Activated CD8-positive, alpha-beta memory T cell treated with anti-CD3 and anti-CD28 coated beads, Interleukin-2, amount 10 ng/mL, durations not matched to agents 7 days and 5 days (primary cell): ENCODE measurements around the gene LDLR. TPM values are rescaled to one million over a fixed set of nuclear protein-coding genes. Genes with fewer than 3 reads are reported as not detected.
"Not testable (repeated sequence)": the region's sequence is repeated elsewhere in the genome, so short reads cannot be mapped to it uniquely, and the experiment has no call there.

ENCODE experiments used
- ATAC-seq: fragments of 150-1000 bp; cut with Tn5 transposase; one replicate; pipeline ENCODE4 v1.10.0; 2021; ENCODE audit warnings: moderate library complexity
- CTCF ChIA-PET: fragments of 350-600 bp; sonication (Branson Sonifier 250); formaldehyde crosslinking; loops from one replicate; lab custom pipeline; 2021; ENCODE audit warnings: antibody characterized with exemption; lab: Charles Lee
- DNase-seq: peaks from one replicate; pipeline ENCODE4 v3.0.0-alpha.2; 2020
- H3K27ac Mint-ChIP-seq: one replicate; pipeline ENCODE4 v1.8.0; 2021; ENCODE audit warnings: mild to moderate bottlenecking, mixed read lengths
- H3K27me3 Mint-ChIP-seq: one replicate; pipeline ENCODE4 v1.8.0; 2021; ENCODE audit warnings: mixed read lengths
- H3K36me3 Mint-ChIP-seq: one replicate; pipeline ENCODE4 v1.8.0; 2021; ENCODE audit warnings: mild to moderate bottlenecking, mixed read lengths
- H3K4me1 Mint-ChIP-seq: one replicate; pipeline ENCODE4 v1.8.0; 2021; ENCODE audit warnings: mixed read lengths
- H3K4me3 Mint-ChIP-seq: one replicate; pipeline ENCODE4 v1.8.0; 2021; ENCODE audit warnings: mild to moderate bottlenecking, moderate library complexity, mixed read lengths
- H3K9me3 Mint-ChIP-seq: one replicate; pipeline ENCODE4 v1.8.0; 2022; ENCODE audit warnings: low read depth, mixed read lengths
- total RNA-seq, 2 experiments: library from RNA; stranded (reverse); gene quantifications; one replicate each; pipeline ENCODE4 v1.2.3, GENCODE V29; 2021

The LDLR gene
- total RNA-seq, 2 experiments from 2014 or later = 118 to 141 TPM

GRCh38 chr19:11121963-11122362 is 32.7 kb downstream of the LDLR start:
- H3K36me3 Mint-ChIP-seq = peaks cover 60% of the 10 kb centered on the region
- not testable (repeated sequence) for H3K4me3 Mint-ChIP-seq, H3K27me3 Mint-ChIP-seq, H3K9me3 Mint-ChIP-seq, ATAC-seq, DNase-seq, H3K4me1 Mint-ChIP-seq, H3K27ac Mint-ChIP-seq
- CTCF ChIA-PET = interaction anchor here (0.7 to 1.0 kb wide), 2 partner anchors 86 to 1743 kb away, joined by 3 read pairs; no protein-coding TSS in a partner anchor

- no peak for ATAC-seq
- Mint-ChIP-seq H3K9me3 (no peaks in the 10 kb centered on the region), H3K27ac (no peak overlapping the region), H3K36me3 (peaks cover 58% of the 10 kb centered on the region), H3K4me3 (no peak overlapping the region), H3K27me3 (no peaks in the 10 kb centered on the region), H3K4me1 (peaks cover 2% of the 10 kb centered on the region)
- DNase-seq = no peak
- CTCF ChIA-PET = no interaction called here
Observed at GRCh38 chr19:11123114-11123513, 33.9 kb downstream of the LDLR start.

- not testable (repeated sequence) for H3K27me3 Mint-ChIP-seq, H3K4me1 Mint-ChIP-seq, H3K9me3 Mint-ChIP-seq, DNase-seq, H3K27ac Mint-ChIP-seq, H3K4me3 Mint-ChIP-seq, ATAC-seq
- peaks cover 52% of the 10 kb centered on the region for H3K36me3 Mint-ChIP-seq
- CTCF ChIA-PET = interaction anchor here (1.0 to 1.4 kb wide), 4 partner anchors 10 to 185 kb away, joined by 3 to 4 read pairs (median 4); no protein-coding TSS in a partner anchor
Observed at GRCh38 chr19:11124157-11124556, 34.9 kb downstream of the LDLR start.

DNA sequence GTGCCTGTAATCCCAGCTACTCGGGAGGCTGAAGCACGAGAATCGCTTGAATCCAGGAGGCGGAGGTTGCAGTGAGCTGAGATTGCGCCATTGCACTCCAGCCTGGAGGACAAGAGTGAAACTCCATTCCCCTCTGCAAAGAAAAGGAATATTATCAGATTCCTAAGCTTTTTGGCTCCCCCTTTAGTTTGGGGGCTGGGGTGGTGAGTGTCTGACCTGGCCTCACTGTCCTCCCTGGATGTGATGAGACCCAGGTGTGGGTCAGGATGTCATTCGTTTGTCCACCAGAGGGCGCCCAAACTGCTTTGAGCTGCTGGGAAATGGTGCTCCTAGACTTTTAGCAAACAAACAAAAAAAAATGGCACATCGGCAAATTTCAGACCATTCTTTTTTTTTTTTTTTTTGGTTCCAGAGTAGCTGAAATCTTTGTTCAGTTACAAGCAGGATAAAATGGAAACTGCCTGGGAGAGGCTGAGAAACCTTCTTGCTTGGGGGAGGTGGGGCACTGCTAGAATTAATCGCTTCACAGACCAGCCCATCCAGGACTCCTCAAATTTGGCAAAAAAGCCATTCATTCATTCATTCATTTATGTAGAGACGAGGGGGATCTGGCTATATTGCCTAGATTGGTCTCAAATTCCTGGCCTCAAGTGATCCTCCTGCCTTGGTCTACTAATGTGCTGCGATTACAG is 36.9 kb downstream of the LDLR start:
- DNase-seq (peak; percentile 85), ATAC-seq (peak; percentile 80)
- Mint-ChIP-seq H3K36me3 (peaks cover 51% of the 10 kb centered on the region), H3K4me1 (peaks cover 2% of the 10 kb centered on the region), H3K4me3 (no peak overlapping the region), H3K9me3 (no peaks in the 10 kb centered on the region), H3K27me3 (no peaks in the 10 kb centered on the region), H3K27ac (no peak overlapping the region)
- CTCF ChIA-PET = interaction anchor here (0.6 to 2.3 kb wide), 36 partner anchors 9 to 356 kb away, joined by 3 to 31 read pairs (median 4); partner anchors contain the start of genes CCDC159, LDLR, SWSAP1 and TMEM205

DNA sequence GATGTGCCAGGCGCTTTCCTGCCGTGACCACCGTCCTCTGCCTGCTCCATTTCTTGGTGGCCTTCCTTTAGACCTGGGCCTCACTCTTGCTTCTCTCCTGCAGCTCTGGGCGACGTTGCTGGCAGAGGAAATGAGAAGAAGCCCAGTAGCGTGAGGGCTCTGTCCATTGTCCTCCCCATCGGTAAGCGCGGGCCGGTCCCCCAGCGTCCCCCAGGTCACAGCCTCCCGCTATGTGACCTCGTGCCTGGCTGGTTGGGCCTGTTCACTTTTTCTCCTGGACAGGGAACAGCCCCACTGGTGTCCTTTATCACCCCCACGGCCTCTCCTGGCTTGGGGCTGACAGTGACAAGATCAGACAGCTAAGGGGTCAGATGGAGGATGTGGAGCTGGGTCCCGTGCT is 38.6 kb downstream of the LDLR start:
- Mint-ChIP-seq H3K27ac (no peak overlapping the region), H3K36me3 (peaks cover 61% of the 10 kb centered on the region), H3K9me3 (no peaks in the 10 kb centered on the region), H3K4me3 (no peak overlapping the region), H3K4me1 (peaks cover 2% of the 10 kb centered on the region), H3K27me3 (no peaks in the 10 kb centered on the region)
- DNase-seq (no peak), ATAC-seq (no peak)
- CTCF ChIA-PET = interaction anchor here (1.1 to 4.7 kb wide), 4 partner anchors 33 to 186 kb away, joined by 3 to 22 read pairs (median 3); partner anchors contain the start of gene LDLR

GRCh38 chr19:11130824-11131455 is 41.7 kb downstream of the LDLR start:
- Mint-ChIP-seq H3K27me3 (no peaks in the 10 kb centered on the region), H3K36me3 (peaks cover 57% of the 10 kb centered on the region), H3K27ac (no peak overlapping the region), H3K9me3 (no peaks in the 10 kb centered on the region), H3K4me1 (peaks cover 2% of the 10 kb centered on the region), H3K4me3 (no peak overlapping the region)
- CTCF ChIA-PET = interaction anchor here (0.5 to 4.7 kb wide), 2 partner anchors 95 to 202 kb away, joined by 4 to 22 read pairs; no protein-coding TSS in a partner anchor
- DNase-seq (peak; percentile 75), ATAC-seq (peak; percentile 72)

DNA sequence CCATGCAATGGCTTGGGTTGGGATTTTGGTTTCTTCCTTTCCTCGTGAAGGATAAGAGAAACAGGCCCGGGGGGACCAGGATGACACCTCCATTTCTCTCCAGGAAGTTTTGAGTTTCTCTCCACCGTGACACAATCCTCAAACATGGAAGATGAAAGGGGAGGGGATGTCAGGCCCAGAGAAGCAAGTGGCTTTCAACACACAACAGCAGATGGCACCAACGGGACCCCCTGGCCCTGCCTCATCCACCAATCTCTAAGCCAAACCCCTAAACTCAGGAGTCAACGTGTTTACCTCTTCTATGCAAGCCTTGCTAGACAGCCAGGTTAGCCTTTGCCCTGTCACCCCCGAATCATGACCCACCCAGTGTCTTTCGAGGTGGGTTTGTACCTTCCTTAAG is 42.2 kb downstream of the LDLR start:
- CTCF ChIA-PET = interaction anchor here (4.7 kb wide), 1 partner anchor 96 kb away, joined by 22 read pairs; no protein-coding TSS in a partner anchor
- Mint-ChIP-seq H3K4me3 (no peak overlapping the region), H3K9me3 (no peaks in the 10 kb centered on the region), H3K27ac (no peak overlapping the region), H3K36me3 (peaks cover 52% of the 10 kb centered on the region), H3K27me3 (no peaks in the 10 kb centered on the region), H3K4me1 (no peaks in the 10 kb centered on the region)
- no peak for DNase-seq
- ATAC-seq = no peak

GRCh38 chr19:11136400-11137101 is 47.3 kb downstream of the LDLR start:
- DNase-seq = no peak
- H3K4me1 Mint-ChIP-seq = peaks cover 8% of the 10 kb centered on the region
- CTCF ChIA-PET = interaction anchor here (1.3 to 2.3 kb wide), 1 partner anchor 11 kb away, joined by 7 to 10 read pairs; no protein-coding TSS in a partner anchor
- ATAC-seq = no peak
- peaks cover 18% of the 10 kb centered on the region for H3K36me3 Mint-ChIP-seq
- H3K4me3 Mint-ChIP-seq = no peak overlapping the region
- H3K27ac Mint-ChIP-seq = no peak overlapping the region
- H3K27me3 Mint-ChIP-seq = no peaks in the 10 kb centered on the region
- no peaks in the 10 kb centered on the region for H3K9me3 Mint-ChIP-seq

DNA sequence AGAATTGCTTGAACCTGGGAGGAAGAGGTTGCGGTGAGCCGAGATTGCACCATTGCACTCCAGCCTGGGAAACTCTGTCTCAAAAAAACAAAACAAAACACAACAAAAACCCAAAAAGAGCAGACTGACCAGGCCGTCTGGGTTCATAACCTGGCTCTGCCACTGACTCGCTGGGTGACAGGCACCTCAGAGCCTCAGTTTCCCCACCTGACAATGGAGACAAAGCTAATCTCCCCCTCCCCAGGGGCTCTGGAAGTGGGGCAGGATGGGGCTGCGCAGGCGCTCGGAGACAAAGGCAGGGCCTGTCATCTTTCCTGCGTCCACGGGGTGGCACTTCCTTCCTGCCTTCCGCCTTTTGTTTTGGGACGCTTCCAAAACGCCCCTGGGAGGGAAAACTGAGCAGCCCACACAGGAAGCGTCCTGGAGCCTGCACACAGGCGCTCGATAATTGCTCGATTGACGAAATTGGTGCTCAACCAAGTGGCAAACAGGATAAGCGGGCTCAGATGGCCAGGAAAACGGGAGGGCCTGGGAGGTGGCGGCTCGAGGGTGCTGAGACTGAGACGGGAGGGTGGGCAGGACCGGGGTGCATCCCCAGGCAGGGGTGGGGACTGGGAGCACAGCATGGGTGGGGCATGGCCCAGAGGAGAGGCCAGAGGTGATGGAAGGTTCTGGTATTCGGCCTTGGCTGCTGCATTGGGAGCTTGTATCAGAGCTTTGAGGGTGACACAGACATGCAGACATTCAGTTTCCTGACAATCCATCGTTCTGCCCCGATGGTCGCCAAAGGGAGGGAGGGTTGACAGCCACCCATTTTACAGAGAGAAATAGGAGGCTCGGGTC is 48.5 kb downstream of the LDLR start:
- Mint-ChIP-seq H3K4me3 (peak overlapping the region; percentile 59), H3K36me3 (peaks cover 9% of the 10 kb centered on the region), H3K9me3 (no peaks in the 10 kb centered on the region), H3K27me3 (no peaks in the 10 kb centered on the region), H3K27ac (no peak overlapping the region), H3K4me1 (peaks cover 8% of the 10 kb centered on the region)
- peak; percentile 60 for DNase-seq
- peak; percentile 56 for ATAC-seq
- CTCF ChIA-PET = interaction anchor here (0.7 to 1.6 kb wide), 5 partner anchors 12 to 379 kb away, joined by 3 to 7 read pairs (median 4); no protein-coding TSS in a partner anchor

- Mint-ChIP-seq H3K27me3 (no peaks in the 10 kb centered on the region), H3K4me3 (no peak overlapping the region), H3K9me3 (no peaks in the 10 kb centered on the region), H3K36me3 (peaks cover 2% of the 10 kb centered on the region), H3K27ac (no peak overlapping the region), H3K4me1 (peaks cover 12% of the 10 kb centered on the region)
- DNase-seq (no peak), ATAC-seq (no peak)
- CTCF ChIA-PET = interaction anchor here (0.6 to 1.6 kb wide), 5 partner anchors 15 to 378 kb away, joined by 3 to 4 read pairs (median 4); no protein-coding TSS in a partner anchor
Observed at GRCh38 chr19:11138601-11139300, 49.5 kb downstream of the LDLR start.

DNA sequence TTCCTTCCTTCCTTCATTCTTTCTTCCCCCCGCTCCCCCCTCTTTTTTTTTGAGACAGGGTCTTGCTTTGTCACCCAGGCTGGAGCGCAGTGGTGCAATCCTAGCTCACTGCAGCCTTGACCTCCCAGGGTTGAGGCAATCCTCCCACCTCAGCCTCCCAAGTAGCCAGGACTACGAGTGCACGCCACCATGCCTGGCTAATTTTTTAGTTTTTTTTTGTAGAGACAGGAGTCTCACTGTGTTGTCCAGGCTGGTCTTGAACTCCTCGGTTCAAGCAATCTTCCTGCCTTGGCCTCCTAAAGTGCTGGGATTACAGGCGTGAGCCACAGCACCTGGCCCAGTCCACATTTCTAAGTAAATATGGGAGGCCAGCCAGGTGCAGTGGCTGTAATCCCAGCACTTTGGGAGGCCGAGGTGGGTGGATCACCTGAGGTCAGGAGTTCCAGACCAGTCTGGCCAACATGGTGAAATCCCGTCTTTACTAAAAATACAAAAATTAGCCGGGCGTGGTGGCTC is 50.8 kb downstream of the LDLR start:
- peaks cover 12% of the 10 kb centered on the region for H3K4me1 Mint-ChIP-seq
- H3K36me3 Mint-ChIP-seq, H3K9me3 Mint-ChIP-seq, H3K4me3 Mint-ChIP-seq, H3K27me3 Mint-ChIP-seq, CTCF ChIA-PET, DNase-seq, ATAC-seq, H3K27ac Mint-ChIP-seq: not testable (repeated sequence)

DNA sequence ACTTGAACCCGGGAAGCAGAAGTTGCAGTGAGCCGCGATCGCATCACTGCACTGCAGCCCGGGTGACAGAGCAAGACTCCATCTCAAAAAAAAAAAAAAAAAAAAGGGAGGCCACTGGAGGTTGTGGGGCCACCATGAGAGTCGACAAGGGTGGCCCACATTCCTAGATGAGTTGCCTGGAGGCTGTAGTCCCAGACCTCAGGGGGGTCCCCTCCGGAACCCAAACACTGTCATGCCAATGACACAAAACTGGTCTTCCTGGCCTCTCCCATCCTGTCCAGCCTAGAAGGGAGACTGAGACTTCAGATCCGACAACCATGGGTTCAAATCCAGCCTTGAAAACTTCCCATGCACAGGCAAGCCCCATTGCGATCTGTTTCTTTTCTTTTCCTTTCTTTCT is 51.6 kb downstream of the LDLR start:
- Mint-ChIP-seq H3K27me3 (no peaks in the 10 kb centered on the region), H3K9me3 (no peaks in the 10 kb centered on the region), H3K27ac (no peak overlapping the region), H3K4me1 (peaks cover 12% of the 10 kb centered on the region), H3K36me3 (peaks cover 10% of the 10 kb centered on the region), H3K4me3 (no peak overlapping the region)
- DNase-seq (no peak), ATAC-seq (no peak)
- CTCF ChIA-PET = no interaction called here
